GM21717 (cell line): Measurements from ENCODE around the gene ZNF284.
"Not testable (repeated sequence)": the region's sequence is repeated elsewhere in the genome, so short reads cannot be mapped to it uniquely, and the experiment has no call there.

Source experiments
- ATAC-seq: cut with Tn5 transposase; IDR thresholded peaks from one replicate; pipeline ENCODE4 v1.9.1; 2021; ENCODE audit warnings: mild to moderate bottlenecking, moderate library complexity; ENCODE audit not compliant: unreplicated experiment

The ZNF284 gene

GRCh38 chr19:44109458-44109857 is 37.5 kb downstream of the ZNF284 start:
- no peak for ATAC-seq

- no peak for ATAC-seq
Observed at GRCh38 chr19:44111910-44112463, 40.0 kb downstream of the ZNF284 start.

GRCh38 chr19:44112802-44113137 is 40.8 kb downstream of the ZNF284 start:
- no peak for ATAC-seq

GRCh38 chr19:44113138-44113783 is 41.3 kb downstream of the ZNF284 start, which contains the start of gene ZNF225:
ZNF225 (plus strand) TSS chr19:44113399; CDS start chr19:44115828, 2,429 bp downstream.
- ATAC-seq = peak; percentile 88

- peak; percentile 17 for ATAC-seq
Observed at GRCh38 chr19:44113784-44114390, 41.9 kb downstream of the ZNF284 start.

- ATAC-seq = not testable (repeated sequence)
Observed at GRCh38 chr19:44121162-44121561, 49.2 kb downstream of the ZNF284 start.

GRCh38 chr19:44131955-44132354 is 60.0 kb downstream of the ZNF284 start:
- ATAC-seq = no peak
